Left cardiac atrium (tissue), 4 donors: Measurements from ENCODE around the gene OPTN. TPM values are rescaled to one million over a fixed set of nuclear protein-coding genes. Genes with fewer than 3 reads are reported as not detected.
"Not testable (repeated sequence)": the region's sequence is repeated elsewhere in the genome, so short reads cannot be mapped to it uniquely, and the experiment has no call there.

Experiments used
- ATAC-seq, 2 donors: fragments of 200-7000 bp; cut with Tn5 transposase; one replicate each; pipeline ENCODE4 v1.9.1; 2020; ENCODE audit warnings: mild to moderate bottlenecking in 2 of 2, moderate library complexity in 2 of 2
- DNase-seq: peaks from one replicate; pipeline ENCODE4 v3.0.0-alpha.2; 2020
- intact Hi-C, 2 donors: fragments of 100-400 bp; cut with DNase I; formaldehyde crosslinking; loops; one replicate each; pipeline versions ENCODE4 v1.14.1 to v1.15.1; 2022 to 2023
- long read RNA-seq: library from polyadenylated mRNA; unstranded; transcript quantifications from one replicate; pipeline ENCODE4 v2.0.0, GENCODE V29; 2021
- total RNA-seq, 2 donors: library from RNA; stranded (reverse); fragmentation: NEBNext Ultra II Directional; extraction: Animal tissue kit (Norgen Biotek cat#: 25700); gene quantifications; one replicate each; pipeline ENCODE4 v1.2.1, GENCODE V29; 2021
- donor health status: DM: no; HTN: yes; CAD: no.
- donor health status: DM: no; HTN: yes; CAD: no; lungs with severe emphysema.
- donor health status: DM: yes; HTN: yes; CAD: no.
- donor health status: Dilated cardiomyopathy.

OPTN gene
- total RNA-seq = 100 to 1,000 TPM in 1 of 2 donors, 10 to 100 TPM in 1; 95.1 to 123 TPM
- long read RNA-seq, transcript OPTN-205 (14 exons, 3,321 nt) = major isoform, 180 of 342 reads
- long read RNA-seq, transcript OPTN-202 (15 exons, 3,400 nt) = minor isoform, 20 of 342 reads
- long read RNA-seq, partial matches to known transcripts = 57 of 342 reads
- long read RNA-seq, other reads (novel, unspliced or antisense) = 84 of 342 reads

DNA sequence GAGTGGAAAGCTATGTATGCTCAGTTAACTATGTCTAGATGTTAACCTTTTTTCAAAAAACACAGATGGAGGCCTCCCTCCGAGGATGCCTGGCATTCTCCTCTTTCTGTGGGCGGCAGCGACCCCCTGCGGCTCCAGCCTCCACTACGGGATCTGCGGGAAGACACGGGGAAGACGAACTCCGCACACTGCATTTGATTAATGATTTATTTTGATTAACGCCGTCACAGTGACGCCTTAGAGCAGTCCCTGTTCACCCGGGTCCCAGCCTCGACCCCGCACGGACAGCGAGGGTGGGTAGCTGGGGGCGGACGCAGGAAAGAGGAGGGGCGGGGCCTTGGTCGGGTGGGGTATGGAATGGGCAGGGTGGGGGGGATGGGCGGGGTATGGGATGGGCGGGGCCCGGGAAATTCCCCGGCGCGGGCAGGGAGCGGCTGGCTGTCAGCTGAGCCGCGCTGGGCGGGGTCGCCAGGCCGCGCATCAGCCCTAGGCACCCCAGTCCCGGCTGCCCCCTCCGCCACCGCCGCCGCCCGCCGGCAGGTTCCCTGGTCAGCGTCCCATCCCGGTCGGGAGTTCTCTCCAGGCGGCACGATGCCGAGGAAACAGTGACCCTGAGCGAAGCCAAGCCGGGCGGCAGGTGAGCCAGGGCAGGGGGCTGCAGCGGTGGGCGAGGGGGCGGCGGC, at the start of gene OPTN:
Gene OPTN (plus strand): TSS at position 498 of the 683 bp plus-strand sequence. CDS start 8,960 bp downstream, outside the sequence.
- DNase-seq (peak; percentile 85), ATAC-seq (peak; percentile 93 to 95)
- intact Hi-C loops = no loop called here

GRCh38 chr10:13051126-13051694, 48.8 kb upstream of the OPTN start:
- DNase-seq = no peak
- ATAC-seq = no peak
- intact Hi-C loops = no loop called here

DNA sequence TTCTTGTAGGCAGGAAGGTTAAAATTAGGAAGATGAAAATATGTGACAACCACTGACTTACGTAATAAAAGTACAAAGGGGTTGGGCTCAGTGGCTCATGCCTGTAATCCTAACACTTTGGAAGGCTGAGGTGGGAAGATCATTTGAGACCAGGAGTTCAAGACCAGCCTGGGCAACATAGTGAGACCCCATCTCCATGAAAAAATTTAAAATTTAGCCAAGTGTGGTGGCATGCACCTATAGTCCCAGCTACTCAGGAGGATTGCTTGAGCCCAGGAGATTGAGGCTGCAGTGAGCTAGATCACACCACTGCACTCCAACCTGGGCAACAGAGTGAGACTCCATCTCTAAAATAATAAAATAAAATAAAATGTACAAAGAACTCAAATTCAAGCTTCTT, 46.8 kb upstream of the OPTN start:
- not testable (repeated sequence) for ATAC-seq

DNA sequence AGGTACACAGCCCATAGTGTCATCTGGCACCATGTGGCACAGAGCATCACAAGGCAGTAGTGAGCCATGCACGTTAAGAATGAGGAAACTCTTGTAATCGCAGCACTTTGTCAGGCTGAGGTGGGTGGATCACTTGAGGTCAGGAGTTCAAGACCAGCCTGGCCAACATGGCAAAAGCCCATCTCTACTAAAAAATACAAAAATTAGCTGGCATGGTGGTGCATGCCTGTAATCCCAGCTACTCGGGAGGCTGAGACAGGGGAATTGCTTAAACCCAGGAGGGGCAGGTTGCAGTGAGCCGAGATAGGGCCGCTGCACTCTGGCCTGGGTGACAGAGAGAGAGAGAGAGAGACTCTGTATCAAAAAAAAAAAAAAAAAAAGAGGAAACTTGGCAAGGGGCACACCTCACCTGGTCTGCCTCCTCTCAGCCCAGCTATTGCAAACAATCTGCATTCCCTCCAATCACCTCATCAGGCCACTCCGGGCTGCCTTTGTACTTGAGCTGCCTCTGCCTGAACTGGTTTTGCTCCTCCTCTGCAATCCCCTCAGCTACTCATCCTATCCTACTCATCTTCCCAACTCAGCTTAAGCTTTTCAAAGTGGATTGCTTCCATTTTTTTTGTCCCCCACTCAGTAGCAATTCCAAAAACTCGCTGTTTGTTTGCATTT, 46.0 kb upstream of the OPTN start:
- ATAC-seq (no peak), DNase-seq (no peak)
- intact Hi-C loops = no loop called here

More for the DNA sequence above, 46.8 kb upstream of the OPTN start:
- intact Hi-C loops, DNase-seq: not testable (repeated sequence)

DNA sequence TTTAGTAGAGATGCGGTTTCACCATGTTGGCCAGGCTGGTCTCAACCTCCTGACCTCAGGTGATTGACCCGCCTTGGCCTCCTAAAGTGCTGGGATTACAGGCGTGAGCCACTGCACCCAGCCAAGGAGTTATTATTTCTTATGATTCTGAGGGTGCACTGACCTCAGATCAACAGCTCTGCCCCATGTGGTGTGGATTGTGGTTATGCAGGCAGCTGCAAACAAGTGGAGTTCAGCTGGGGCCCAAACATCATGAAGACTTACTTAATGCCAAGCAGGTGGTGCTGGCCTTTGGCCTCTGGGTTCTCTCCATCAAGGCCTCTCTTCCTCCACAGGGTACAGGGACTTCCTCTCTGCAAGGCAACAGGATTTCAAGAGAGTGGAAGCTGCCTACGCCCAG, 45.1 kb upstream of the OPTN start:
- intact Hi-C loops = loop anchor here in 1 of 2 donors (5.0 kb wide), 1 partner anchor 138 kb away; no protein-coding TSS in a partner anchor
- ATAC-seq (no peak), DNase-seq (no peak)

GRCh38 chr10:13056456-13057077, 43.4 kb upstream of the OPTN start:
- DNase-seq = no peak
- intact Hi-C loops = loop anchor here in 1 of 2 donors (5.0 kb wide), 1 partner anchor 139 kb away; no protein-coding TSS in a partner anchor
- ATAC-seq = no peak

DNA sequence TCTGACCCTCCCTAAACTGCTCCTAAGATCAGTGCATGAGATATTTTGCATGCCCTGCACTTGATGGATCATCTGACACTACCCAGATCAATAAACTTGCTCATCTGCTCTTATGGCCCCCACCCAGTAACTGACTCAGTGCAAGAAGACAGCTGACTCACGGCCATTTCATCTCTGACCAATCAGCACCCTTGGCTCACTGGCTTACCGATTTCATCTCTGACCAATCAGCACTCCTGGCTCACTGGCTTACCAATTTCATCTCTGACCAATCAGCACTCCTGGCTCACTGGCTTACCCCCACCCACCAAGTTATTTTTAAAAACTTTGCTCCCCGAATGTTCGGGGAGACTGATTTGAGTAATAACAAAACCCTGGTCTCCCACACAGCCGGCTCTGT, 37.2 kb upstream of the OPTN start:
- intact Hi-C loops = loop anchor here in 1 of 2 donors (10.0 kb wide), 1 partner anchor 158 kb away; no protein-coding TSS in a partner anchor
- ATAC-seq (no peak), DNase-seq (no peak)

DNA sequence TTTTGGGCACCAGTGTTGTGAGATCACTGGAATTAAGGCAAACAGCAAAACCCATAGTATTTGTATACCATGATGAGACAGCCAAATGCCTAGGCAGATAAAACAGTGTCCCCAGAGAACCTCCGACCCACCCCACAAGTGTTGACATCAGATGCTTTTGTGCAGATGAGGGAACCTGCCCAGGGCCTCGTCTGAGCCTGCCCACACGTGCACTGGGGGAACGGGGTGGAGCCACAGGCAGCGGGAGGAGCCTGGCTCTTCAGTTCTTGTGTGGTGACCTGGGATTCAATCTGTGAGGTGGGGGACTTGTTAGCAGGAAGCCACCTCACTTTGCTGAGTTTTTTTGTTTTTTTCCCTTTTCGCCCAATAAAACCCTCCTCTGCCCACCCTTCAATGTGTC, 33.4 kb upstream of the OPTN start:
- ATAC-seq (no peak), DNase-seq (no peak)
- intact Hi-C loops = loop anchor here in 1 of 2 donors (10.0 kb wide), 1 partner anchor 162 kb away; no protein-coding TSS in a partner anchor

DNA sequence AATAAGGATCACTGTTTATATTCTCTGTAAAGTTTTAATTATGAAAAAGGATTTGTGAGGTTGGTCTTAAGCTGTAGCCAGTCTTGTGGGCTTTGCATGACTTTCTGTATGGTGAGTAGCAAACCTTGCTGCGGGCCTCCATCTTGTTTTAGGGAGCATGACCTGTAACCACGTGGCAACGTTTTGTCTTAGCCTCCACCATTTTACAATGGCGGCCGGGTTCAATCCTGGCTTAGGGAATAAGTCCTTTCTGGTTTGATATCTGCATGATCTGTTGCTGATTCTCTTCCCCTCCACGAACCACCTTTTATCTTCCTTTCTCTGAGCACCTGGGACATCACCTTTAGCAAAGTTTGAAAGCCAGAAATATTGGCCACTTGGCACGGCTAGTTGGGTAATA, 32.5 kb upstream of the OPTN start:
- intact Hi-C loops = loop anchor here in 1 of 2 donors (10.0 kb wide), 1 partner anchor 163 kb away; no protein-coding TSS in a partner anchor
- DNase-seq (no peak), ATAC-seq (no peak)

DNA sequence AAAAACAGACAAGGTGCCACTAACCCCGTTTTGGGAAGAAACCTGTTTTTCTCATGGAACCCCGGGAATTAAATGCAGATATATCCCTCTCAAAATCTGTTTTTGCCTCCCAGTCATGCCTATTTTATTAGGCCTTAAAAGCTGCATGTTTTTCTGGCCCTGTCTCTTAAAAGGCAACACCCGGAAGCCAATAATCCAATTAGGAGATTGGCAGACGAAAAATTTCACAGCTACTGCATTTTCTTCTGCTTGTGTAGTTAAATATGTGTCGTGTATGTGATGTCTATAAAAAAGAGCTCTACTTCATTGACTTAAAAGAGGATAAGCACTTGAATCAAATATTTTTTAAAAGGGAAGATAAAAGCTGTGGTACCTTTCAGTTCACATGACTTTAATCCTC, 31.9 kb upstream of the OPTN start:
- DNase-seq (no peak), ATAC-seq (no peak)
- intact Hi-C loops = loop anchor here in 1 of 2 donors (10.0 kb wide), 1 partner anchor 163 kb away; no protein-coding TSS in a partner anchor

DNA sequence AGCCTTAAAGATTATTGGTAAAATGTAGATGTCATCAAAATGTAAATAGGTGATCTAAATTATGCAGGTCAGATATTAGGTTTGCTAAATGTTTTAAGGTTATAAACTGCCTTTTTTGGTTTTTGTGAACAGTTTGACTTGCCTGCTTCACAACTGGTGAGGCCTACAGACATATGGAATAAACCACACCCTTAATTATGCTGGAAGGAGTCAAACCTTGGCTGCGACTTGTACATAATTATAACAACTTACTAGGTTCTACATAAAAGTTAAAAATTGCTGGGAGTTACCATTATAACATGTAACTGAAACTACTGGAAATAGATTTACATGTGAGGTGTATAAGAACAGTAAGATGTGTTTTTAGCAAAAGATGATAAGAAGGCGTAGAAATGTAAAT, 31.5 kb upstream of the OPTN start:
- intact Hi-C loops = loop anchor here in 1 of 2 donors (10.0 kb wide), 1 partner anchor 164 kb away; no protein-coding TSS in a partner anchor
- DNase-seq (no peak), ATAC-seq (no peak)

- intact Hi-C loops = no loop called here
- DNase-seq (no peak), ATAC-seq (no peak)
Measured at GRCh38 chr10:13072339-13072738, 27.6 kb upstream of the OPTN start.

DNA sequence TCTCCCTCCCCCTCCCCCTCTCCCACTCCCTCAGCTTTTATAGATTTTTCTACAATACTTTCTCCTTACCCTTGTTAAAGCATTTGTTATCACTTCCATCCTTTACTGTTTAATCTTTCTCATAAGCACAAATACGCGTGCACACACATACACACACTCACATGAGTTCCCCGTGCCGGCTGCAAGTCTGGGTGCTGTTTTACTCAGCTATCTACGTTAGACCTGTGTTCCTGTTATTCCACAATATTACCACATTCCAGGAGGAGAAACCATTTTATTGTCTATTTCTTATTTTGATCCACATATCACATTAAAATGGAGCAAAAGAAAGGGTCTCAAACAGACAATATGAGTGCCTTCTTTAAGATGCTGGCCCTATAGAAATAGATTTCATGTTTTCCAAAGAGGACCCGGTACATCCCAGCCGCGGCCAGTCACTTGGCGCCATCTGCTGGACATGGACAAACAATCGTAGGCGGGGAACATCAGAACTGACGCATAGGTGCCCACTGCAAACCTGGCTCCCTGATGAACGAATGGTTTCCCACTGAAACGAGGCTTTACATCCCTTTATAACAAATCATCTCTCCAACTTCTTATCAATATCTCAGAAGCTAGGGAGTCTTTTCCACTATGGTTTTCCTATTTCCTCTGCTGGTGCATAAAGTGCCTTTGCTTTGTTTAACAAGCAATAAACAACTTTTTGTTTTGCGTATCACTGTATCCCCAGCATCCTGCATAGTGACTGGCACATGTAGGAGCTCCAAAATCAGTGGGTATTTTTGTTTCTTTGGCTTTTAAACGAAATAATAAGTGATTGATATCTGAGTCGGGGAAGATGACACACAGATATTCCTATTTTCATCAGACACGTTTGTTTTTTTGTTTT, 25.2 kb upstream of the OPTN start:
- ATAC-seq = peak; percentile 79 to 83
- intact Hi-C loops = loop anchor here in 1 of 2 donors (5.0 kb wide), 1 partner anchor 813 kb away; no protein-coding TSS in a partner anchor
- DNase-seq = peak; percentile 72

DNA sequence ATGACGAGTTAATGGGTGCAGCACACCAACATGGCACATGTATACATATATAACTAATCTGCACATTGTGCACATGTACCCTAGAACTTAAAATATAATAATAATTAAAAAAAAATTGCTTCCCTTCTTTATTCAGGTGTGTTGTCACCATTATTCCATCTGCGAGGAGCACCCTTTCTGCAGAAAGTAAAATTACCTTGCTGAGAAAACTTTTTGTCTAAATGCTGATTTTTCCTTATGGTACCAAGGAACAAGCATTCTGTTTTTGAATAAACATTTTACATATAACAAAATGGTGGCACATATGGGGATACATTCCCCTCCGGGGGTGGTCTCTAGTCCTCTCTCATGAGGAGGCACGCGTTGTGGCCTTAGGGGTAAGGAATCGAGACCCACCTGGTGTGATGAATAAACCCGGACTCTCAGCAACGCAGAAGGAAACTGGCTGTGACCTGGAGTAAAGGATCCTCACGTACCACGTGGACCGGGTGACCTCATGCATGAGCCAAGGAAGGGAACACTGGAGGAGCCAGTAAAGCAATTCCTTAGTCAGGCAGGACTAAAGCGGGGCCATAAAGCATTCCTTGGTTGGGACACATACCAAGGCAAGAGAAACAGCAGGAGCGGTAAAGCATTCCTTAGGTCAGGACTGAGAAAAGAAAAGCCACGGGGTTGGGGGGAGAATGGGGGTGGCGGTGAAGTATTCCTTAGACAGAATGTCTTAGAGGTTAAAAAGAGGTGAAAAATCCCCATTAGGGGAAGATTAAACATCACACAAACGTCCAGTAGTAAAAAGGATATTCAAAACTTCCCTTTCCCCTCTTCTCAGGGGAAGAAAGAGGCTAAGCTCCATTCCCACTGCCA, 20.8 kb upstream of the OPTN start:
- ATAC-seq = no peak
- no peak for DNase-seq
- intact Hi-C loops = loop anchor here in 1 of 2 donors (5.0 kb wide), 1 partner anchor 817 kb away; no protein-coding TSS in a partner anchor

DNA sequence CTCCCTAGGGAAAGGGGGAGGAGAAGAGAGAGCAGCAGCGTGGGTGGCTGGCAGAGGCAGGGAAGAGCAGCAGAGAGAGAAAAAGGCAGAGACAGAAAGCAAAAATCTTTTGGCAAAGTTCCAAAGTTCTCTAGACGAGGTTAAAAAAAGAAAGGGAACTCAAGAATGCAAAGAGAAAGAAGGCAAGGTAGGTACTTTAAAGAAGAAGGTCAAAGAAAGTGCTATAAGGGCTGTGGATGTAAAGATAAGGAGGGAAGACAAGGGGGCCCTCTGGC, 20.2 kb upstream of the OPTN start:
- DNase-seq (no peak), ATAC-seq (no peak)
- intact Hi-C loops = loop anchor here in 1 of 2 donors (5.0 kb wide), 1 partner anchor 817 kb away; no protein-coding TSS in a partner anchor

- ATAC-seq (no peak), DNase-seq (no peak)
- intact Hi-C loops = no loop called here
Measured at GRCh38 chr10:13080643-13081042, 19.3 kb upstream of the OPTN start.

GRCh38 chr10:13083700-13084099, 16.3 kb upstream of the OPTN start:
- DNase-seq, ATAC-seq, intact Hi-C loops: not testable (repeated sequence)
